ENCODE results near the gene AFAP1L2. TPM values are rescaled to one million over a fixed set of nuclear protein-coding genes. Genes with fewer than 3 reads are reported as not detected.

The AFAP1L2 gene
- polyA plus RNA-seq, 3 donors, result 0.01 to 0.43 TPM; not detected in 1

- no peaks in the 10 kb centered on the region for H3K4me1 Mint-ChIP-seq
Observed at GRCh38 chr10:114346176-114347031, 57.9 kb downstream of the AFAP1L2 start.

DNA sequence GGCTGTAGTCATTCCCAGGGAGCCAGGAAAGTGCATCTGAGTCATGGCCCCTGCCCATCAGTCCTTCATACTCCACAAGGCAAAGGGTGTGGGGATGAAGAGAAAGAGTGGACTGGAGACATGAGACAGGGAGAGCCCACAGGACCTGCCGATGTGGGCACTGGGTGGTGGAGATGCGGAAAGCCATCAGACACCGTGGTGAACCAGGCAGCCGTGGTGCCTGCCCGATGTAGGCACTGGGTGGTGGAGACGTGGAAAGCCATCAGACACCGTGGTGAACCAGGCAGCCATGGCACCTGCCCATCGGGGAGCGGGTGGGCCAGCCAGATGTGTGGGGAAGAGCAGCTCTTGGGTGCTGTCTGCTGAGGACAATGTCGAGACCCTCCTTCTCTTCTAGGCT lies 58.6 kb downstream of the AFAP1L2 start:
- Mint-ChIP-seq H3K27me3 (ENCODE audit: low read depth in 3 of 3) (peaks cover 2 to 3% (median 2%) of the 10 kb centered on the region in 3 donors), H3K4me3 (no peak overlapping the region), H3K27ac (no peak overlapping the region), H3K9me3 (peaks cover 0 to 2% (median 0%) of the 10 kb centered on the region in 7 donors), H3K4me1 (no peaks in the 10 kb centered on the region), H3K36me3 (no peaks in the 10 kb centered on the region)
- Histone ChIP-seq H3K79me2 (ENCODE audit: insufficient read depth, low read length) (no peaks in the 10 kb centered on the region), H3K9ac (ENCODE audit: insufficient read depth, low read length, poor library complexity, severe bottlenecking) (no peak overlapping the region), H3K4me2 (replicated peaks; ENCODE audit: extremely low read depth, low read length, poor library complexity, severe bottlenecking) (no peak overlapping the region), H3K9me3 (replicated peaks in 1 of 2; ENCODE audit: control insufficient read depth in 1 of 2, insufficient read depth in 1 of 2, low read length in 2 of 2) (no peaks in the 10 kb centered on the region), H2AFZ (ENCODE audit: insufficient read depth, low read depth, low read length, poor library complexity, severe bottlenecking) (no peak overlapping the region), H3K4me3 (replicated peaks in 1 of 3; ENCODE audit: low read depth in 2 of 3, low read length in 3 of 3) (no peak overlapping the region), H3K27ac (ENCODE audit: low read depth in 1 of 2, low read length in 2 of 2) (no peak overlapping the region), H3K27me3 (ENCODE audit: control insufficient read depth in 2 of 2, insufficient read depth in 2 of 2, low read length in 2 of 2) (no peaks in the 10 kb centered on the region), H4K20me1 (ENCODE audit: insufficient read depth, low read length) (no peaks in the 10 kb centered on the region), H3K36me3 (replicated peaks in 1 of 2; ENCODE audit: control insufficient read depth in 1 of 2, insufficient read depth in 2 of 2, low read length in 2 of 2) (no peaks in the 10 kb centered on the region), H3K4me1 (ENCODE audit: control insufficient read depth in 1 of 2, insufficient read depth in 2 of 2, low read length in 2 of 2) (no peaks in the 10 kb centered on the region)
- no peak for DNase-seq
- WGBS (ENCODE audit: insufficient coverage), result 90% methylated on average over 9 of the region's 10 CpGs
- TF ChIP-seq, protein P1, sequence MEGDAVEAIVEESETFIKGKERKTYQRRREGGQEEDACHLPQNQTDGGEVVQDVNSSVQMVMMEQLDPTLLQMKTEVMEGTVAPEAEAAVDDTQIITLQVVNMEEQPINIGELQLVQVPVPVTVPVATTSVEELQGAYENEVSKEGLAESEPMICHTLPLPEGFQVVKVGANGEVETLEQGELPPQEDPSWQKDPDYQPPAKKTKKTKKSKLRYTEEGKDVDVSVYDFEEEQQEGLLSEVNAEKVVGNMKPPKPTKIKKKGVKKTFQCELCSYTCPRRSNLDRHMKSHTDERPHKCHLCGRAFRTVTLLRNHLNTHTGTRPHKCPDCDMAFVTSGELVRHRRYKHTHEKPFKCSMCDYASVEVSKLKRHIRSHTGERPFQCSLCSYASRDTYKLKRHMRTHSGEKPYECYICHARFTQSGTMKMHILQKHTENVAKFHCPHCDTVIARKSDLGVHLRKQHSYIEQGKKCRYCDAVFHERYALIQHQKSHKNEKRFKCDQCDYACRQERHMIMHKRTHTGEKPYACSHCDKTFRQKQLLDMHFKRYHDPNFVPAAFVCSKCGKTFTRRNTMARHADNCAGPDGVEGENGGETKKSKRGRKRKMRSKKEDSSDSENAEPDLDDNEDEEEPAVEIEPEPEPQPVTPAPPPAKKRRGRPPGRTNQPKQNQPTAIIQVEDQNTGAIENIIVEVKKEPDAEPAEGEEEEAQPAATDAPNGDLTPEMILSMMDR (IDR thresholded peaks at IDR 0.05), result no peak
- intact Hi-C loops (cut with micrococcal nuclease), result no loop called here

More at GRCh38 chr10:114346176-114347031, 57.9 kb downstream of the AFAP1L2 start:
- no peaks in the 10 kb centered on the region for H3K4me1 ChIP-seq (ENCODE audit: control insufficient read depth in 1 of 2, insufficient read depth in 2 of 2, low read length in 2 of 2)
- H3K9me3 ChIP-seq (replicated peaks in 1 of 2; ENCODE audit: control insufficient read depth in 1 of 2, insufficient read depth in 1 of 2, low read length in 2 of 2), result no peaks in the 10 kb centered on the region
- no peak overlapping the region for H2AFZ ChIP-seq (ENCODE audit: insufficient read depth, low read depth, low read length, poor library complexity, severe bottlenecking)
- H3K4me3 ChIP-seq (replicated peaks in 1 of 3; ENCODE audit: low read depth in 2 of 3, low read length in 3 of 3), result no peak overlapping the region
- TF ChIP-seq, protein P1 (IDR thresholded peaks at IDR 0.05), result no peak
- intact Hi-C loops (cut with micrococcal nuclease), result no loop called here
- 89% methylated on average over 13 of the region's 19 CpGs for WGBS (ENCODE audit: insufficient coverage)
- Mint-ChIP-seq H3K27me3 (ENCODE audit: low read depth in 3 of 3) (peaks cover 2 to 3% (median 2%) of the 10 kb centered on the region in 3 donors), H3K27ac (no peak overlapping the region), H3K9me3 (peaks cover 0 to 2% (median 0%) of the 10 kb centered on the region in 7 donors), H3K36me3 (no peaks in the 10 kb centered on the region), H3K4me3 (no peak overlapping the region)
- no peaks in the 10 kb centered on the region for H3K36me3 ChIP-seq (replicated peaks in 1 of 2; ENCODE audit: control insufficient read depth in 1 of 2, insufficient read depth in 2 of 2, low read length in 2 of 2)
- H3K4me2 ChIP-seq (replicated peaks; ENCODE audit: extremely low read depth, low read length, poor library complexity, severe bottlenecking), result no peak overlapping the region
- no peaks in the 10 kb centered on the region for H3K27me3 ChIP-seq (ENCODE audit: control insufficient read depth in 2 of 2, insufficient read depth in 2 of 2, low read length in 2 of 2)
- H3K9ac ChIP-seq (ENCODE audit: insufficient read depth, low read length, poor library complexity, severe bottlenecking), result no peak overlapping the region
- H3K79me2 ChIP-seq (ENCODE audit: insufficient read depth, low read length), result no peaks in the 10 kb centered on the region
- no peaks in the 10 kb centered on the region for H4K20me1 ChIP-seq (ENCODE audit: insufficient read depth, low read length)
- H3K27ac ChIP-seq (ENCODE audit: low read depth in 1 of 2, low read length in 2 of 2), result no peak overlapping the region
- no peak for DNase-seq
